Nephron progenitor cell (in vitro differentiated cells): ENCODE data around the gene TAGLN2.

Experiments
- DNase-seq: peaks from one replicate; pipeline ENCODE4 v3.0.0; 2021
- H3K27ac Mint-ChIP-seq: 2 replicates; pipeline ENCODE4 v1.8.0; 2021; ENCODE audit warnings: mild to moderate bottlenecking, moderate library complexity, mixed read lengths
- H3K27me3 Mint-ChIP-seq: 2 replicates; pipeline ENCODE4 v1.8.0; 2021; ENCODE audit warnings: mild to moderate bottlenecking, low read depth, mixed read lengths; ENCODE audit not compliant: poor library complexity
- H3K36me3 Mint-ChIP-seq: 2 replicates; pipeline ENCODE4 v1.8.0; 2021; ENCODE audit warnings: low read depth, mixed read lengths
- H3K4me1 Mint-ChIP-seq: 2 replicates; pipeline ENCODE4 v1.8.0; 2021; ENCODE audit warnings: mixed read lengths
- H3K4me3 Mint-ChIP-seq: 2 replicates; pipeline ENCODE4 v1.8.0; 2021; ENCODE audit warnings: mild to moderate bottlenecking, moderate library complexity, mixed read lengths
- H3K9me3 Mint-ChIP-seq: 2 replicates; pipeline ENCODE4 v1.8.0; 2021; ENCODE audit warnings: mild to moderate bottlenecking, moderate library complexity, mixed read lengths
- CTCF ChIP-seq: fragments of 200-600 bp; sonication (generic); IDR thresholded peaks from 2 replicates; pipeline ENCODE4 v1.5.0; 2021; ENCODE audit warnings: antibody characterized with exemption

TAGLN2 gene

GRCh38 chr1:159931795-159932173 is 6.5 kb upstream of the TAGLN2 start:
- DNase-seq: no peak
- H3K9me3 Mint-ChIP-seq: no peaks in the 10 kb centered on the region
- peaks cover 7% of the 10 kb centered on the region for H3K27me3 Mint-ChIP-seq
- peaks cover 62% of the 10 kb centered on the region for H3K36me3 Mint-ChIP-seq
- no peak overlapping the region for H3K4me3 Mint-ChIP-seq
- H3K27ac Mint-ChIP-seq: no peak overlapping the region
- no peak for TF ChIP-seq CTCF
- H3K4me1 Mint-ChIP-seq: peaks cover 7% of the 10 kb centered on the region

GRCh38 chr1:159931101-159931794 is 5.9 kb upstream of the TAGLN2 start:
- no peaks in the 10 kb centered on the region for H3K9me3 Mint-ChIP-seq
- peaks cover 7% of the 10 kb centered on the region for H3K27me3 Mint-ChIP-seq
- no peak for TF ChIP-seq CTCF
- no peak for DNase-seq
- peaks cover 62% of the 10 kb centered on the region for H3K36me3 Mint-ChIP-seq
- peaks cover 7% of the 10 kb centered on the region for H3K4me1 Mint-ChIP-seq
- H3K27ac Mint-ChIP-seq: no peak overlapping the region
- no peak overlapping the region for H3K4me3 Mint-ChIP-seq

GRCh38 chr1:159930634-159931033 is 5.3 kb upstream of the TAGLN2 start:
- Mint-ChIP-seq H3K27me3 (peaks cover 7% of the 10 kb centered on the region), H3K36me3 (peaks cover 56% of the 10 kb centered on the region), H3K9me3 (no peaks in the 10 kb centered on the region), H3K4me1 (peaks cover 13% of the 10 kb centered on the region), H3K27ac (no peak overlapping the region), H3K4me3 (no peak overlapping the region)
- DNase-seq: no peak
- no peak for TF ChIP-seq CTCF

GRCh38 chr1:159930216-159930615 is 4.9 kb upstream of the TAGLN2 start:
- Mint-ChIP-seq H3K4me3 (no peak overlapping the region), H3K4me1 (peaks cover 17% of the 10 kb centered on the region), H3K36me3 (peaks cover 52% of the 10 kb centered on the region), H3K27me3 (peaks cover 5% of the 10 kb centered on the region), H3K27ac (no peak overlapping the region), H3K9me3 (no peaks in the 10 kb centered on the region)
- no peak for DNase-seq
- TF ChIP-seq CTCF: no peak

GRCh38 chr1:159929155-159930051 is 4.1 kb upstream of the TAGLN2 start:
- no peak overlapping the region for H3K4me3 Mint-ChIP-seq
- H3K27me3 Mint-ChIP-seq: peaks cover 5% of the 10 kb centered on the region
- H3K9me3 Mint-ChIP-seq: no peaks in the 10 kb centered on the region
- H3K36me3 Mint-ChIP-seq: peaks cover 44% of the 10 kb centered on the region
- no peak for DNase-seq
- H3K27ac Mint-ChIP-seq: no peak overlapping the region
- no peak for TF ChIP-seq CTCF
- H3K4me1 Mint-ChIP-seq: peaks cover 22% of the 10 kb centered on the region
